H1 (cell line): ENCODE data around the gene KRABD2.

Experiments
- ASH2L ChIP-seq: fragments of 200-600, 300-600 bp; sonication (generic); IDR thresholded peaks from one replicate; pipeline ENCODE4 v1.7.1; 2017; ENCODE audit warnings: low read length
- EP300 ChIP-seq, 2 experiments: IDR thresholded peaks; 1 replicate in 1 of 2; 2 replicates in 1 of 2; pipeline ENCODE4 v1.6.1; 2011 to 2012; ENCODE audit warnings: low read depth in 2 of 2, low read length in 2 of 2, mild to moderate bottlenecking in 2 of 2, borderline replicate concordance in 1 of 2, inconsistent platforms in 1 of 2, moderate library complexity in 1 of 2
- GABPA ChIP-seq: IDR thresholded peaks from 2 replicates; pipeline ENCODE4 v1.6.1; 2011; ENCODE audit warnings: mild to moderate bottlenecking, low read length, moderate library complexity, borderline replicate concordance; ENCODE audit not compliant: insufficient read depth
- MAFK ChIP-seq: IDR thresholded peaks from 2 replicates; pipeline ENCODE4 v1.6.1; 2012; ENCODE audit warnings: low read depth, mild to moderate bottlenecking, improper control_type of control experiment, low read length
- MAX ChIP-seq: IDR thresholded peaks from 2 replicates; pipeline ENCODE4 v1.6.1; 2012; ENCODE audit warnings: inconsistent platforms
- NRF1 ChIP-seq: IDR thresholded peaks from 2 replicates; pipeline ENCODE4 v1.6.1; 2011; ENCODE audit warnings: mild to moderate bottlenecking, low read depth, low read length, improper control_type of control experiment
- POLR2A ChIP-seq, 2 experiments: IDR thresholded peaks; 1 replicate in 1 of 2; 2 replicates in 1 of 2; pipeline ENCODE4 v1.6.1; 2011; ENCODE audit warnings: low read depth in 2 of 2, low read length in 2 of 2, mild to moderate bottlenecking in 2 of 2; ENCODE audit errors: control extremely low read depth in 1 of 2

- TF ChIP-seq EP300 (IDR thresholded peaks at IDR 0.05; ENCODE audit: borderline replicate concordance in 1 of 2, low read depth in 2 of 2, low read length in 2 of 2) (no peak), ASH2L (no peak), NRF1 (no peak), POLR2A (IDR thresholded peaks at IDR 0.05; ENCODE audit: control extremely low read depth in 1 of 2, low read depth in 2 of 2, low read length in 2 of 2) (no peak), MAFK (no peak), GABPA (no peak), MAX (peak; percentile 52; the same call in 1 of the 2 replicates)
These were observed 49.2 kb downstream of the KRABD2 start for GRCh38 chr17:8327303-8327649.
